ENCODE data around the gene TEDC1. TPM values are rescaled to one million over a fixed set of nuclear protein-coding genes. Genes with fewer than 3 reads are reported as not detected.
A peak's percentile ranks its signal among the peaks of the same experiment; 100 is the strongest.

The TEDC1 gene
- total RNA-seq, 1 experiment from 2014 or later, result 28.5 TPM

DNA sequence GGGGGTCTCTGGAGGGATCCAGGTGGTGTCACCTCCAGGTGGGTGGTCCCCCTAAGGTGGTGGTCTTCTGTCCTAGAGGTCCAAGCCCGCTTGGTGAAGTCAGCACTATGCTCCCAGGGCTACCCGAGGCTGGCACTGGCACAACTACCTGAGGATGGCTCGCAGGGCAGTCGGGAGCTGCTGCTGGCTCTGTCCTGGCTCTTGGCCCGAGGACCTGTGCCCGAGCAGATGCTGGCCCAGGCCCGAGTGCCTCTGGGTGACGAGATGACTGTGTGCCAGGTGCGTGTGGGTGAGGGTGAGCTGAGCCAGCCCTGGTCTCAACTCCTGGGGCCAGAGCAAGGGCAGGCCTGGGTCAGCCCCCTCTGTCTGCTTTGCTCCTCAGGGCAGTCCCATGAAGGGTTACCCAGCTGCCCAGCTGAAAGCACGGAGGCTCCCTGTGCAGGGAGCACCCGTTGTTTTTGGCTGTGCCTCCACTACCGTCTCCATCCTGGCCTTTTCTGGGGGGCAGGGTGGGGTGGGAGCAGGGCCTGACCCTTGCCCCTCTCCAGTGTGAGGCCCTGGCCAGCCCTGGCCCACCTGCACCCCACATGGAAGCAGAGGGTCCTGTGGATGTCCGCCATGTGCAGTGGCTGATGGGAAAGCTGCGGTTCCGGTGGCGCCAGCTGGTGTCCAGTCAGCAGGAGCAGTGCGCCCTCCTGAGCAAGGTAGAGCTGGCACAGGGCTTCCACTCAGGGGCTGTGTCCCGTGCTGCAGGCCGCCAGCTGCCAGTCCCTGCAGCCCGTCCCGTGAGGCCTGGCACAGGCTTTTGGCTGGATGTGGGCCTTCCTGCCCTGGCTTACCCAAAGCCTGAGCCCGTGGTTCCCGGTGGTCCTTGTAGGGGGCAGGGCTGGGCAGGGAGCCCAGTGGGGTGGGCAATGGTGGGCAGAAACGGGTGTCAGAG lies 1.3 kb downstream of the TEDC1 start:
- Histone ChIP-seq H3K4me3 (ENCODE audit: insufficient read depth, low read depth, low read length) (no peak overlapping the region), H3K36me3 (replicated peaks; ENCODE audit: control insufficient read depth, insufficient read depth, low read length) (no peaks in the 10 kb centered on the region), H3K27me3 (ENCODE audit: control insufficient read depth, insufficient read depth, low read length) (peaks cover 24% of the 10 kb centered on the region)
- no peak for DNase-seq

DNA sequence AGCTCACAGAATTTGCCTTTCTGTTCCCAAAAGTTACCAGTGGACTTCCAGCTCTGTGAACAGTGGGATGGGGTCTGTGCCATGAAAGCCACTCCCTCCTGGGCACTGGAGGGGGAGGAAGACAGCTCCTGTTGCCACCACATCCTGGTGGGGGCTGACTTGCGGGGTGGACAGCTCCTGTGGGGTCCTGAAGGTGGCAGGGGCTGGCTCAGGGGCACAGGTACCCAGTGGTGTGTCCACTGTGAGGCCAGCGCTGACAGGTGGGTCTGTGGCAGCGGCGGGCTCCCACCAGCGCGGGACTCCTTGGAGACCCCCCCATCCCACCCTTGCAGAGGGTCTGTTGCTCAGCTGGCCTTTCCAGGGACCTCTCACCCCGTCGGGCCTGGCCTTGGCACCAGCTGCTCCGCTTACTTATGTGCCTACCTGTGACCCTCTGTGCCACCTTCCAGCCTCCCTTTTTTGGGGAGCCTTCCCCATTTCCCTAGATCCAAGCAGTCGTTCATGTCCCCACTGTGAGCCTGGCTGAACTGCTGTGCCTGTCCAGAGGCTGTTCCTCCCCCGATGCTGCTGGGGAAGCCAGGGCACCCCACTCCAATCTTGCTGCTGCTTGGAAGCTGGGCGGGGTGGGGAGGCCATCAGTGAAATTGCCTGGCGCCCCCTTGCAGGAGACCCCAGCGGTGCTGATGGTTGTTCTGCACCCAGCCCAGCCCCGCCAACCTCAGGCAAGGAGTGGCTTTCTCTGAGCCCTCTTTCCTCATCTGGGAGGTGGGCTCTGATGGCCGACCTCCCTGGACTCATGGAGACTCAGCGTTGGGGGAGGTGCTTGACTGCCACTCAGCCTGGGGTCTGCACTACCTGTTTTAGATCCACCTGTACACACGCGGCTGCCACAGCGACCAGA lies 2.2 kb downstream of the TEDC1 start:
- no peak overlapping the region for H3K4me3 ChIP-seq (ENCODE audit: insufficient read depth, low read depth, low read length)
- H3K36me3 ChIP-seq (replicated peaks; ENCODE audit: control insufficient read depth, insufficient read depth, low read length), result no peaks in the 10 kb centered on the region
- peaks cover 15% of the 10 kb centered on the region for H3K27me3 ChIP-seq (ENCODE audit: control insufficient read depth, insufficient read depth, low read length)
- DNase-seq, result peak; percentile 56

DNA sequence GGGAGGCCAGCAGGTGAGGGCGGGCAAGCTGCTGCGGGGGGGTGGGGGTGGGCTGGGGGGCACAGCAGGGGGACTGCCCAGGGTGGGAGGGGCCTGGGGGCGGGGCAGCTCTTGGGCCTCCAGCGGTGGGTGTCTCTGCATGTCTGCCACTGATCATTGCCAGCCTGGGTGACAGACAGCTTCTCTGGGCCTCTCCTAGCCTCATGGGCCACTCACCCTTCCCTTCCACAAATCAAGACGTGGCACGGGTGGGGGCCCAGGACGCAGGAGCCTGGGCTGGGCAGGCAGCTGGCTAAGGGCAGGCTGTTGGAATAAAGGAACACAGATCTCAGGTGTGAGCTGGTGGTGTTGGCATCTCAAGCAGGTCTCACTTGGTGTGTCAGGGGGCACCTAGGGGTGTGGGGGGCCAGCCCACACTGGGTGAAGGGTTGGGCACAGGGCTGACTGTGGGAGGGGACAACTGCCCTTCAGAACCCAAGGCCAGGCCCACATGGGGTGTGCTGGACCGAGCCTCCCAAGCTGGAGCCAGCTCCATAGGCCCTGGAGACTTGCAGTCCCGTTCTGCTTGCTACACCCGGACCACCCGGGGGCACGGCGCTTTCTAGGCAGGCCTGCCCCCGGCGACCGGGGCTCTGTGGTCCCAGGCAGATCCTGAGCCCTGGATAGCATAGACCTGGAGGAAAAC lies 3.0 kb downstream of the TEDC1 start:
- Histone ChIP-seq H3K27me3 (ENCODE audit: control insufficient read depth, insufficient read depth, low read length) (peaks cover 7% of the 10 kb centered on the region), H3K4me3 (ENCODE audit: insufficient read depth, low read depth, low read length) (no peak overlapping the region), H3K36me3 (replicated peaks; ENCODE audit: control insufficient read depth, insufficient read depth, low read length) (no peaks in the 10 kb centered on the region)
- DNase-seq, result peak; percentile 52

DNA sequence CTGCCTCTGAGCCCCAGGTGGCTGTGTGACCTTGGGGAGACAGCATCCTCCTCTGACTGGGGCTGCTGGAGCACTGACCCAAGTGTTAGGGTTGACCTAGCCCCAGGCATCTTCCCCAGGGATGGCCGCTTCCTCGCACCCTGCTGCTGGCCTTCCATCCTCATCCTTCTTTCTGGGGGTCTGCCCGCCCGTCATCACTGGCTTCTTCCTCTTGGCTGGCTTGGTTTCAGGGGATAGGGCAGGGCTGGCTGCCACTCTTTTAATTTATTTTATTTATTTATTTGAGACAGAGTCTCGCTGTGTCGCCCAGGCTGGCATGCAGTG lies 3.5 kb downstream of the TEDC1 start:
- Histone ChIP-seq H3K4me3 (ENCODE audit: insufficient read depth, low read depth, low read length) (no peak overlapping the region), H3K27me3 (ENCODE audit: control insufficient read depth, insufficient read depth, low read length) (peaks cover 3% of the 10 kb centered on the region), H3K36me3 (replicated peaks; ENCODE audit: control insufficient read depth, insufficient read depth, low read length) (no peaks in the 10 kb centered on the region)
- no peak for DNase-seq

DNA sequence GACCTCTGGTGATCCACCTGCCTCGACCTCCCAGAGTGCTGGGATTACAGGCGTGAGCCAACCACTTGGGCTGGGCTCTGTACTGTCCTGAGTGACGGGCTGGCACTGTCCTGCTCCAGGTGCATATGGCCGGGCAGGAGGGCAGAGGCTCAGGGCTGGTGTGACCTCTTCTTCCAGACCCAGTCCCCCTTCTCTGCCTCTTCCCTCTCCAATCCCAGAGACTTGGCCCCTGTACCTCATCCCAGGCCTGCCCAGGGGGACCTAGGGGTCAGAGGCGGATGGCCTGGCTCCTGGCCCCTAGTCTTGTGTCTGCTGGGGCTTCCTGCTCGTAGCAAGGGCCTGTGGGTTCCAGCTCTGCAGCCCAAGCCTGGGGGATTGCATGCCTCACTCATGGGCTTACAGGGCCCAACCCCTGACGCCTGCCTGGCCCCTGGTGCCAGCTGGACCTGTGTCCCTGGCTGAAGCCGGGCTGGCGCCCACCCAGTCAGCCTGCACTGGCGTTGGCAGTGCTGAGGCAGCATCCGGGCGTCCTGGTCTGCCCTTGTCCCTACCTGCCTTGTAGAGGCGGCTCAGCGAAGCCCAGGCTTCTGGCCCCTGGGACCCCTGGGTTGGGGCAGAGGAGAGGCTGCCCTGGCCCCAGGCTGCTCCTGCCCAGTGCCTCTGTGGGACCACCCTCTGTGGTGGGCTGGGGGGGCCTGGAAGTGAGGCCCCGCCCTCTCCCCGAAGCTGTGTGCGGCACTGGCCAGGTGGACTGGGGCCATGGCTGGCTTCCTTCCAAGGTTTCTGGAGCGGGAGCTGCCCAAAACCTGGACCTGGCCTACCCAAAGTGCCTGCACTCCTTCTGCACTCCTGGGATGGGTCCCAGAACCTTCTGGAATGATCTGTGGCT lies 4.3 kb downstream of the TEDC1 start:
- peak; percentile 56 for DNase-seq
- H3K4me3 ChIP-seq (ENCODE audit: insufficient read depth, low read depth, low read length), result no peak overlapping the region

DNA sequence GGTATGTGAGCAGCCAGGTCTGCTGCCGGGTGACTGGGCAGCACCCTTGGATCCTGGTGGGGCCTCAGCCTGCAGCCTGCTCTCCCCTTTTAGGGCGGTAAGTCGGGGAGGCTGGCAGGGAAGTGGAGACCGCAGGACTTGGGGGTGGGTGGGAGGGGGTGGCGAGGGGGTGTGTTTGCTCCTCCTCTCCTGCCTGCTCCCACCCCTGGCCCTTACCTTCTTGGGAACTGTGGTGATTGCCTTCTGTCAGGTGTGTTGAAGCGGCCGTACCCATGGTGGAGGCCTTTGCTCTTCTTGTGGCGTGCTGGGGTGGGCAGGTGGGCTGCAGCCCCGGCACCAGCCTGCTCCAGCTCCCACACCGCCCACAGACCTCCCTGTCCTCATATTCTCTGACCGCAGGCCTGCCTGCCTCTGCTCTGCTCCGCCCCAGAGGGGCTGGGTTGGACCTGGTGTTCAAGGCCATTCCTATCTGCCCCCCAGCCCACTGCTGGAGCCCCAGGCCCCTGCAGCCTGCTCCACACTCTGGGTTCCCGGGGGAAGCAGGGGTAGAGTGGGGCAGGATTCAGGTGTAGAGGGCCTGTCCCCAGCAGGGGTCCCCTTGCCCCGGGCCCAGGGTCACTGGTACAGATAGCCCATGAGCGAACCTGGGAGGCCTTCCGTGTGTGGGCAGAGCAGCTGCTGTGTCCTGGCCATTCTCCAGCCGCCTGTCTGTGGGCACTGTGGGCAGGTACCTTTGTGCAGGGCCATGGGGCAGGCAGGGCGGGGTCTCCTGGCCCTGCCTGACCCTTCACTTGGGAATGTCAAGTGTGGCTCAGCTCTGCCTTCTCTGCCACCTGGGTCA lies 5.2 kb downstream of the TEDC1 start:
- DNase-seq, result peak; percentile 62
- no peaks in the 10 kb centered on the region for H3K36me3 ChIP-seq (replicated peaks; ENCODE audit: control insufficient read depth, insufficient read depth, low read length)
- no peak overlapping the region for H3K4me3 ChIP-seq (ENCODE audit: insufficient read depth, low read depth, low read length)
- H3K27me3 ChIP-seq (ENCODE audit: control insufficient read depth, insufficient read depth, low read length), result no peaks in the 10 kb centered on the region

More for the DNA sequence above, 4.3 kb downstream of the TEDC1 start:
- H3K27me3 ChIP-seq (ENCODE audit: control insufficient read depth, insufficient read depth, low read length), result no peaks in the 10 kb centered on the region
- H3K36me3 ChIP-seq (replicated peaks; ENCODE audit: control insufficient read depth, insufficient read depth, low read length), result no peaks in the 10 kb centered on the region

DNA sequence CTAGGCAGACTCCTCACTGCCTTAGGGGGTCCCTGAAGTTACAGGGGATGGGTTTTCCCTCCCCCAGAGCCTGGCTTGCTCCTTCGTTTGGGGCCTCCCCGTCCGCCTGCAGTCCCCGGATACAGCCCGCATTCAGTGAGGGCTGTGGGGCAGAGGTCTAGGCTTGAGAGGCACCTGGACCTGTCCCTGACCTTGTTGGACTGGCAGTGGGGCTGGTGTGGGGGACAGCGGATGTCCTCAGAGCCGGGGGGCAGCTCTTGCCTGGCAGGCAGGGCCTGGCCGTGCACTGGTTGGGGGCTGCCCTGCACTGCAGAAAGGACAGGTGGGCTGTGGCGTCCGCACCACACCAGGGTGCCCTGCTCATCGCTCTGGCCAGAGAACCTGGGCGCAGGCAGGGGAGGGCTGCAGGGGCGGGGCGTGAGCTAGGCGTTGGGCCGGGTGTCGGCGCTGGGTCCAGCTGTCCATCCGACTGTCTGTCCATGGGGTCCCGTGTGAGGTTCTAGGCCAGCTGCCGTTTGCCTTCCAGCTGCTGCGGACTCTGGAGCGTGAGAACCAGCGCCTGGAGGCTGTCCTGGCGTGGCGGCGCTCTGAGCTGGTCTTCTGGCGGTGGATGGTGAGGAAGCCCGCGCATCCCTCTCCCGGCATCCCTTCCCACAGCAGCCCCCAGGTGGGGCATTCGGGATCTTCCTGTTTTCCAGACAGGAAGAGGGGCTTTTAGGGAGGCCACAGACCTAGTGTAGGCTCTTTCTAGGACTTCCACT lies 6.0 kb downstream of the TEDC1 start:
- Histone ChIP-seq H3K36me3 (replicated peaks; ENCODE audit: control insufficient read depth, insufficient read depth, low read length) (no peaks in the 10 kb centered on the region), H3K4me3 (ENCODE audit: insufficient read depth, low read depth, low read length) (no peak overlapping the region), H3K27me3 (ENCODE audit: control insufficient read depth, insufficient read depth, low read length) (no peaks in the 10 kb centered on the region)
- DNase-seq, result peak; percentile 69

DNA sequence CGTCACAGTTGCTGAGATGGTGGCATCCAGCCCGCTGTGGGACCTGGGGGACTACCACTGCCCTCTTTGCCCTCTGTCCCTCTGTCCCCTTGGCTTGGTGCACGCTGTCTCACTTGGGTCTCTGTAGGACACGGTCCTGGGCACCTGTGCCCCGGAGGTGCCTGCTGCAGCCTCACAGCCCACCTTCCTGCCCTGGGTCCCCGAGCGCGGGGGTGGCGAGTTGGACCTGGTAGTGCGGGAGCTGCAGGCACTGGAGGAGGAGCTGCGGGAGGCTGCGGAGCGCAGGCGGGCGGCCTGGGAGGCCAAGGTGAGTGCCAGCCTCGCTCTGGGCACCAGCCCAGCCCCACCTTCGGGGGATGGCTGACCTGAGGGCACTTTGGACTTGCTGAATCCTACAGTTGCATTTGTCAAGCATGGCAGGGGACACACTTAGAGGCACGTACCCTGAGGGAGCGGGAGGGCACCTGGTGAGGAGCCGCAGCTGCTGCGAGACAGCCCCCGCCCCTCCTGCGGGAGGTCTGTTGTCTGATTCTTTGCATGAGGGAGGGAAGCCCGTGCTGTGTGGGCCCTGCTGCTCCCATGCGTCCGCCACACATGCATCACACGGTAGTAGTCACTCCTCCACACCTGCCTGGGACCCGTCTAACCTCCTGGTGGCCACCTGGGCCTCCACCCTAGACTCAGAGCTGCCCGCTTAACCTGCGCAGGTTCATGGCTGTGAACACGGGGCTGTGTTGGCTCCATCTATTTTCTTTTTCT lies 6.8 kb downstream of the TEDC1 start:
- no peaks in the 10 kb centered on the region for H3K36me3 ChIP-seq (replicated peaks; ENCODE audit: control insufficient read depth, insufficient read depth, low read length)
- peak; percentile 62 for DNase-seq
- H3K4me3 ChIP-seq (ENCODE audit: insufficient read depth, low read depth, low read length), result no peak overlapping the region

DNA sequence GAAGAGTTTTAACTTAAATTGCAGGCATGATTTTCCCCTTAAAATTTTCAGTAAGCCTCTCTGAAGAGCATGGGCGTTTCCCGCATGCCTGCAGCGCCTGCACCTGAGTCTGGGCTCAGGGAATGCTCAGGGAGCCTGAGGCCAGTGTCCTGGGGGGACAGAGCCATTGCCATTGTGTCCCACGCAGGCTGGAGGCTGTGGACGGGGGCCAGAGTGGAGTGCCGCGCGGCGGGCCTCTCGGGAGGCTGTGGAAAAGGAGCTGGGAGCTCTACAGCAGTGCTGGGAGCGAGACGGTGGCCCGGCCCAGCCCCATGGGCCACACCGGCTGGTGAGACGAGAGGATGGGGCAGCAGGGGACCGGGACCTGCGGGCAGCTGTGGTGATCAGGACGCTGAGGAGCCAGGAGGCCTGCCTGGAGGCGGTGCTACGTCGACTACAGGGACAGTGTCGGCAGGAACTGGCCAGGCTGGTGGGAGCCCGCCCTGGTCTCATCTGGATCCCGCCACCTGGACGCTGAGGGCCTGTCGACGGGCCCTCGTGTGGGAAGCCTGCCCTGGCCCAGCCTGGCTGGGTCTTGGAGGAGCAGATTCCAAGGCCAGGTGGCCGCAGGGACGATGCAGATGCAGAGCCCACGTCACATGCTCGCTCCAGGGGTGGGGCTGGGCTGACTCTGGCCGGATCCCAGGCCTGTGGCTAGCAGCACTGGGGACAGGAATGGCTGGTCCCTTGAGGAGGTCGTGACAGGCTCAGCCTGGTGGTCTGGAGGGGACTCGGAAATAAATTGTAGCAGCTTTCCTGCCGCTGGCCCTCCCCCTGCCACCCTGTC lies 7.6 kb downstream of the TEDC1 start:
- Histone ChIP-seq H3K4me3 (ENCODE audit: insufficient read depth, low read depth, low read length) (no peak overlapping the region), H3K36me3 (replicated peaks; ENCODE audit: control insufficient read depth, insufficient read depth, low read length) (no peaks in the 10 kb centered on the region), H3K27me3 (ENCODE audit: control insufficient read depth, insufficient read depth, low read length) (no peaks in the 10 kb centered on the region)
- peak; percentile 72 for DNase-seq

More for the DNA sequence above, 6.8 kb downstream of the TEDC1 start:
- no peaks in the 10 kb centered on the region for H3K27me3 ChIP-seq (ENCODE audit: control insufficient read depth, insufficient read depth, low read length)

DNA sequence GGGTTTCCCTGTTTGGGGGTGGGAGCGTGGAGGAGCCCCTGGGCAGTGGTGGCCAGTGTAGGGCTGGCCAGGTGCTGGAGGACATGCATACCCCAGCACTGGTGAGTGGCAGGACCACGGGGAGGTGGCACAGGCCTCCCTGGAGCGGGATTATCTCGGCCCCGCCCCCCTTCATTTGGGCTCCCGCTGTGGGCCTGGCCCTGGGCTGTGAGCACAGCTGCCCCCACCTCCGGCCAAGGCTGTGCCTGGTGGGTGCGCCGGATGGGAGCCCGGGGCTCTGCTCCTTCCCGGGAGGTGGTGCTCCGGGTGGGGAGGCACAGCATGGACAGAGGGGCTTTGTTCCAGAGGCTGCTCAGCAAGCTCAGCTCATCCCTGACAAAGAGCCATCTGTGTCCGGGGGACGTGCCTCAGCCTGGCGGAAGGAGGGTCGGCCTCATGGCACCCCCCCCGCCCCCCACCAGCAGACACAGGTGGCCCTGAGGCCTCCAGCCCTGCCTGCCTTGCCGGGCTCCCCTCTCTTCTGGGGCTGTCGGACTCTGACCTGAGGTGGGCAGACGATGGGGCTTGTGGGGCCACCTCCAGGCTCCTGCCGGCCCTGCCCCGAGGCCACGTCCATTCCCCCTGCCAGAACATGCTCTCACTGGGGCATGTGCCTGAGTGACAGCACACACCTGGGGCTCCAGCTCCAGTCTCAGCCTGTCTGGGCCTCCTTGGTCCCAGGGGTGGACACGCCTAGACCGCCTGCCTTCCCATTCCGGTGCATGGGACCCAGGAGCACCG lies 8.4 kb downstream of the TEDC1 start:
- Histone ChIP-seq H3K36me3 (replicated peaks; ENCODE audit: control insufficient read depth, insufficient read depth, low read length) (no peaks in the 10 kb centered on the region), H3K27me3 (ENCODE audit: control insufficient read depth, insufficient read depth, low read length) (no peaks in the 10 kb centered on the region), H3K4me3 (ENCODE audit: insufficient read depth, low read depth, low read length) (no peak overlapping the region)
- DNase-seq, result peak; percentile 86

Measured in H7 (cell line).